ENCODE results near the gene SIVA1.

The SIVA1 gene

DNA sequence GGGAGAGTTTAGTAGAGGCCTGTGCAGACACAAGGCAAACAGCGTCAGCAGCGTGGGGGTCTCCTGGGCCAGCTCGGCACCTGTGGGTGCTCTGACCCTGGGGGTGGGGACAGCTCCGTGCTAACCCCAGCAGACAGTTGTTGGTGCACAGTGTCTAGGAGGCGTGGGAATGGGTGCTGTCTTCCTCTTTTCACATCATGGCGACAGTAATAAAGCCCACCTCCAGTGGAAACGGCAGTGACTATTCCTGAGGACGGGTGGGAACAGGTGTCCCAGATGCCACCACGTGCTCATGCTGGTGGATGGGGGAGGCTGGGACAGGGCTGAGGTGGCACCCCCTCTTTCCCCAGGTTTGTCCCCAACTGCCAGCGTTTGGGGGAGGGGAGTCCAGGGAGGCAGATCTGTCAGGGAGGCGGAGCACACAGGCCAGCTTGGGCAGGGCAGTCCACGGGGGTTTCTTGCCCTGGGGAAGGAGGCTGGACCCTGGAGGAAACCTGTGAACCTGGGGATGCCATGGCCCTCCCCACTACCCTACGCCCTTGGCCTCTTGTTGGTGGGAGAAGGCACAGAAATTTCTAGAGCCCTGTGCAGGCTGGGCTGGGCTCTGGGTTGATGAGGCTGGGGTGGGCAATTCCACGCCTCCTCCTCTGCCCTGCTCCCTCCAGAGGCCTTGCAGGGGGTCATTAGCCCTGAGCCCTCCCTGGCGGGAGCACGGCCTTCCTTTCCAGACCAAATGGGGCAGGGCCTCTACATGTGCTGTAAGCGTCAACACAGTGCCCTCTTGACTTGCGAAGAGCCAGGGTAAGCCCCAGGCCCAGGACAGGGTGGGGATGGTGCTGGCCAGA, 51.8 kb downstream of the SIVA1 start:
- H3K9ac ChIP-seq (ENCODE audit: low read depth, low read length, poor library complexity, severe bottlenecking), result peak overlapping the region; percentile 18

DNA sequence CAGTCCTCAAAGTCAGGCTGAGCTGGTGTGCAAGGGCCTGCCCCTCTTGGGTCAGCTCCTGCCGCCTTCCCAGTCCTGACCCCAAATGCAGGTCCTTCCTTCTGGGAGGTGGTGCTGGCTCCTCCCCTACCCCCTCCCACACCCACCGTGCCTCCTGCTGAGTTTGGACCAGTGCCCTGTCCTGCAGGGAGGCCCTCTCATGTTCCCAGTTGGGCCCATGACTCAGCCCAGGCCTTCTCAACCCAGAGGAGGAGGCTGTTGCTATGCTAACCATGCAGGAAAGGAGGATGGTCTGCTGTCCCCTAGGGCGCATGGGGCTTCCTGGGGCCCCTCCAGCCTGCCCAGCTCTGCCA, 52.4 kb downstream of the SIVA1 start:
- TF ChIP-seq EZH2phosphoT487 (IDR thresholded peaks at IDR 0.05; ENCODE audit: borderline replicate concordance), result no peak
- TF ChIP-seq, protein P1, sequence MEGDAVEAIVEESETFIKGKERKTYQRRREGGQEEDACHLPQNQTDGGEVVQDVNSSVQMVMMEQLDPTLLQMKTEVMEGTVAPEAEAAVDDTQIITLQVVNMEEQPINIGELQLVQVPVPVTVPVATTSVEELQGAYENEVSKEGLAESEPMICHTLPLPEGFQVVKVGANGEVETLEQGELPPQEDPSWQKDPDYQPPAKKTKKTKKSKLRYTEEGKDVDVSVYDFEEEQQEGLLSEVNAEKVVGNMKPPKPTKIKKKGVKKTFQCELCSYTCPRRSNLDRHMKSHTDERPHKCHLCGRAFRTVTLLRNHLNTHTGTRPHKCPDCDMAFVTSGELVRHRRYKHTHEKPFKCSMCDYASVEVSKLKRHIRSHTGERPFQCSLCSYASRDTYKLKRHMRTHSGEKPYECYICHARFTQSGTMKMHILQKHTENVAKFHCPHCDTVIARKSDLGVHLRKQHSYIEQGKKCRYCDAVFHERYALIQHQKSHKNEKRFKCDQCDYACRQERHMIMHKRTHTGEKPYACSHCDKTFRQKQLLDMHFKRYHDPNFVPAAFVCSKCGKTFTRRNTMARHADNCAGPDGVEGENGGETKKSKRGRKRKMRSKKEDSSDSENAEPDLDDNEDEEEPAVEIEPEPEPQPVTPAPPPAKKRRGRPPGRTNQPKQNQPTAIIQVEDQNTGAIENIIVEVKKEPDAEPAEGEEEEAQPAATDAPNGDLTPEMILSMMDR (conservative IDR thresholded peaks at IDR 0.05; ENCODE audit: low read length), result no peak
- Histone ChIP-seq H3K9ac (ENCODE audit: low read depth, low read length, poor library complexity, severe bottlenecking) (peak overlapping the region; percentile 18), H3K9me2 (replicated peaks; ENCODE audit: low read depth, low read length) (no peaks in the 10 kb centered on the region), H3K9me3 (ENCODE audit: insufficient read depth, low read depth, low read length) (no peaks in the 10 kb centered on the region), H3K4me1 (ENCODE audit: insufficient read depth, low read length, poor library complexity, severe bottlenecking) (peaks cover 9% of the 10 kb centered on the region), H3K4me2 (ENCODE audit: low read depth, low read length, poor library complexity, severe bottlenecking) (peak overlapping the region; percentile 7), H3K79me2 (ENCODE audit: insufficient read depth, low read length) (peaks cover 8% of the 10 kb centered on the region), H4K20me1 (ENCODE audit: insufficient read depth, low read length, poor library complexity, severe bottlenecking) (peaks cover 5% of the 10 kb centered on the region), H3F3A (ENCODE audit: low read depth) (no peaks in the 10 kb centered on the region), H3K36me3 (ENCODE audit: insufficient read depth, low read length) (no peaks in the 10 kb centered on the region), H3K4me3 (ENCODE audit: low read length, poor library complexity, severe bottlenecking) (no peak overlapping the region), H3K27me3 (ENCODE audit: insufficient read depth, low read length, poor library complexity, severe bottlenecking) (no peaks in the 10 kb centered on the region), H2AFZ (ENCODE audit: low read length) (no peak overlapping the region)

More for the DNA sequence above, 51.8 kb downstream of the SIVA1 start:
- Histone ChIP-seq H3K4me2 (ENCODE audit: low read depth, low read length, poor library complexity, severe bottlenecking) (peak overlapping the region; percentile 7), H3K9me3 (ENCODE audit: insufficient read depth, low read depth, low read length) (no peaks in the 10 kb centered on the region), H2AFZ (ENCODE audit: low read length) (no peak overlapping the region), H4K20me1 (ENCODE audit: insufficient read depth, low read length, poor library complexity, severe bottlenecking) (peaks cover 5% of the 10 kb centered on the region), H3K4me1 (ENCODE audit: insufficient read depth, low read length, poor library complexity, severe bottlenecking) (peaks cover 14% of the 10 kb centered on the region), H3K27me3 (ENCODE audit: insufficient read depth, low read length, poor library complexity, severe bottlenecking) (no peaks in the 10 kb centered on the region), H3K9me2 (replicated peaks; ENCODE audit: low read depth, low read length) (no peaks in the 10 kb centered on the region), H3F3A (ENCODE audit: low read depth) (peaks cover 4% of the 10 kb centered on the region; the same call in 1 of the 2 replicates), H3K79me2 (ENCODE audit: insufficient read depth, low read length) (peaks cover 8% of the 10 kb centered on the region), H3K36me3 (ENCODE audit: insufficient read depth, low read length) (no peaks in the 10 kb centered on the region), H3K4me3 (ENCODE audit: low read length, poor library complexity, severe bottlenecking) (no peak overlapping the region)
- TF ChIP-seq, protein P1 (conservative IDR thresholded peaks at IDR 0.05; ENCODE audit: low read length), result no peak
- TF ChIP-seq EZH2phosphoT487 (IDR thresholded peaks at IDR 0.05; ENCODE audit: borderline replicate concordance), result no peak

- no peak overlapping the region for H2AFZ ChIP-seq (ENCODE audit: low read length)
- H3K4me1 ChIP-seq (ENCODE audit: insufficient read depth, low read length, poor library complexity, severe bottlenecking), result peaks cover 9% of the 10 kb centered on the region
- H3F3A ChIP-seq (ENCODE audit: low read depth), result no peaks in the 10 kb centered on the region
- no peaks in the 10 kb centered on the region for H3K9me3 ChIP-seq (ENCODE audit: insufficient read depth, low read depth, low read length)
- TF ChIP-seq, protein P1 (conservative IDR thresholded peaks at IDR 0.05; ENCODE audit: low read length), result no peak
- TF ChIP-seq EZH2phosphoT487 (IDR thresholded peaks at IDR 0.05; ENCODE audit: borderline replicate concordance), result no peak
- H4K20me1 ChIP-seq (ENCODE audit: insufficient read depth, low read length, poor library complexity, severe bottlenecking), result peaks cover 3% of the 10 kb centered on the region
- no peaks in the 10 kb centered on the region for H3K27me3 ChIP-seq (ENCODE audit: insufficient read depth, low read length, poor library complexity, severe bottlenecking)
- no peaks in the 10 kb centered on the region for H3K36me3 ChIP-seq (ENCODE audit: insufficient read depth, low read length)
- H3K79me2 ChIP-seq (ENCODE audit: insufficient read depth, low read length), result peaks cover 8% of the 10 kb centered on the region
- H3K4me3 ChIP-seq (ENCODE audit: low read length, poor library complexity, severe bottlenecking), result no peak overlapping the region
- H3K4me2 ChIP-seq (ENCODE audit: low read depth, low read length, poor library complexity, severe bottlenecking), result no peak overlapping the region
- H3K9ac ChIP-seq (ENCODE audit: low read depth, low read length, poor library complexity, severe bottlenecking), result no peak overlapping the region
- no peaks in the 10 kb centered on the region for H3K9me2 ChIP-seq (replicated peaks; ENCODE audit: low read depth, low read length)
Measured at GRCh38 chr14:104805941-104806624, 53.1 kb downstream of the SIVA1 start.
